NCI-H774 (cell line): ENCODE data around the gene CEP104.

Source experiments
- DNase-seq: peaks from one replicate; lab custom pipeline; 2025; lab: John Stamatoyannopoulos, UW

CEP104 gene

GRCh38 chr1:3778590-3779264 is 78.3 kb downstream of the CEP104 start:
- DNase-seq = no peak

DNA sequence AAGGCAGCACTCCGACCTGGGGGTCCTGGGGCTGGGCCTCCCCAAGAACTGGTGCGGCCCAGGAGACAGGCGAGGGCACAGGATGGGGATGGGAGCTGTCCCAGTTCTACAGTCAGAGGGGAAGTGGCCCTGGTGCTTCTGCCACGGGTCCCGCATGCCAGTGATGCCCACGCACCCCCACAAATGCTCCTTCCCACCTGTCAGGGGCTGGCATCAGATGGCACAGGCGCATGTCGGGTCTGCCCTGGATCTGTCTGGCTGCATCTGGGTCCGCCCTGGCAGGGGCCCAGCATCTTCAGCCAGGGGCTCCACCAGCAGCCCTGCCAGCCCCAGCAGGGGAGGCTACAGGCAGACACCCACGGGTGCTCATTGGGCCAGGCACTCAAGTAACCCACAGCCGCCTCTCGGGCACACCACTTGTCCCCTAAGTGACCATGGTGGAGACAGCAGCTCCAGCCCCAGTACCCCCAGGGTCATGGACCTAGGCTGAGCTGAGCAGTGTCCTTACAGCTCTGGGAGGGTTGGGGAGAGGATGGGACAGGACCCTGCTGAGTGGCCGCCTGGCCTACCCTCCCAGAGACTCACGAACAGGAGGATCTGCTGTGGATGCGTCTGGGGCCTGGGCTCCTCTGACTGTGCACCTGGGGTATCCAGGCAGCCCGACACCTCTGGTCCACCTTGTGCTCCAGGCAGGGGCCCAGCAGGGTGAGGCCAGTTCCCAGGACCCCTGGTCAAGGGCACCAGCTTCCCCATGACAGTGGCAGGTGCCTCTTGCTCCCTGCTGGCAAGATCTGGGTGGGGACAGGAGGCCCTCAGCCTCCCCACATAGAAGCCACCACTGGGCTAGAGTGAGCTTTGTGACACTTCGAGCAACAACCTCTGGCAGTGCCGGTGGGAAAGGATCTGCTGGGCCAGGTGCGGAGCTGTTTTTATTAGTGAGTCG is 79.1 kb downstream of the CEP104 start:
- no peak for DNase-seq

- no peak for DNase-seq
These were observed 79.9 kb downstream of the CEP104 start for GRCh38 chr1:3777078-3777547.

DNA sequence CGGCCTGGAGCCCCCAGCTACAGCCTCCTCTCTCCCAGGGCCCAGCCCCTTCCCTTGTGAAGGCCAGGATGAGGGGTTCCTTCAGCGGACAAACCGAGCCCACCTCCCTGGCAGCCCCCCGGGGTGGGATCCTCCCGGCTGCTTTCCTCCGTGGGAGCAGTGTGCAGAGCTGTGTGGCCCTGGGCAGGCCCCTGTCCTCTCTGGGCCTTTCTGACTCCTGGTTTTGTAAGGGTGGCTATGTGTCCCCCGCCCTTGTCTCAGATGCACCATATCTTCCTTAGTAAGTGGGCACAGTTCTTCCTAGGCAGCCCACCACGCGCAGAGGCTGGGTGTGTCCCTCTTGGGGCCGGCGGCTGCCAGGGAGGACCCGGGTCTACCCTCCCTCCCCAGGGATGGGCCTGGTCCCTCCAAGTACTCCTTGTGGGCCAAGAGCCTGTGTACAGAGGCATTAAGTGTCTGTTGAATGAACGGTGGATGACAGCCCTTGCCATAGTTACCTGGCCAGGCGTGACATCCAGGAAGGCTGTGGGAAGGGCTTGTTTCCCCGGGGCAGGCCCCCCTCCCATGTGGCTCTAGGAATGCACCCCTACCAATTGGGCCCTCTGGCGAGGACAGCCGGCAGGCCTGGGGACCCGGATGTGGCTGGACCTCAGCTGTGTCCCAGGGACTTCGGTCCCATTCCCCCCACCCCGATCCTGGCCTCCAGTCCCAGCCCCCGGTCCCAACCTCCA is 80.6 kb downstream of the CEP104 start:
- no peak for DNase-seq

GRCh38 chr1:3775490-3776230 is 81.4 kb downstream of the CEP104 start:
- DNase-seq = peak; percentile 17

GRCh38 chr1:3774946-3775489 is 82.0 kb downstream of the CEP104 start:
- no peak for DNase-seq

DNA sequence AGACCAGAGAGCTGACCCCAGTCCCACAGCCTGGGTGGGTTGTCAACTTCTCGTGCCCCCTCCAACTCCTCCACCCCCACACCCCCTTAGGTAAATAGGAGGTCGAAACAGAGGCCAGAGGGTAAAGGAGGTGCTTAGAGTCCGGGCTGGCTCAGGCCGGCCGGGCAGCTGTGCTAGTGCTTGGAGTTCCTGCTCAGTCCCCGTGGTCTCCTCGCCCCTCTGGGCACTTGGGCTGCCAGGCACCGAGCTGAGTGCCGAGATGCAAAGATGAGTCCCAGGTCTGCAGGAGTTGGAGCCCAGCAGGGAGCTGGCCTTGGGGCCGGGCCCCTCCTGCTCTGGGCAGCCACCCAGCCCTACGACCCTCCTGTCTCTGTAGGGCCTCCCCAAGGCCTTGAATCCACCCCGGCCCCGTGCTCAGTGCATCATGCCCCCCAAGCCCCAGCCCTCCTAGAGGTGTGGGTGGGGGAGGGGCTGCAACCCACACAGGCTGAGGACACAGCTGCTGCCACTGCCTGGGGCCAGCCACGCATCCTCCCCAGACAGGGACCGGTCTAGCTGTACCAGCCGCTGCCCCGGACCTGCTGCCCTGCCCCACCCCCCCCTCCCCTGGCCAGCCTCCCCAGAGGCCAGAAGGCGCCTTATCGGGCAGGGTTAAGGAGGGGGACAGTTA is 82.6 kb downstream of the CEP104 start:
- DNase-seq = no peak

GRCh38 chr1:3773572-3774275 is 83.3 kb downstream of the CEP104 start:
- no peak for DNase-seq

GRCh38 chr1:3772715-3773571 is 84.1 kb downstream of the CEP104 start, which contains the start of gene SMIM1:
Gene SMIM1, plus strand, starts transcription at chr1:3772749. Its CDS starts 2,625 bp downstream, at chr1:3775374.
- DNase-seq = no peak

DNA sequence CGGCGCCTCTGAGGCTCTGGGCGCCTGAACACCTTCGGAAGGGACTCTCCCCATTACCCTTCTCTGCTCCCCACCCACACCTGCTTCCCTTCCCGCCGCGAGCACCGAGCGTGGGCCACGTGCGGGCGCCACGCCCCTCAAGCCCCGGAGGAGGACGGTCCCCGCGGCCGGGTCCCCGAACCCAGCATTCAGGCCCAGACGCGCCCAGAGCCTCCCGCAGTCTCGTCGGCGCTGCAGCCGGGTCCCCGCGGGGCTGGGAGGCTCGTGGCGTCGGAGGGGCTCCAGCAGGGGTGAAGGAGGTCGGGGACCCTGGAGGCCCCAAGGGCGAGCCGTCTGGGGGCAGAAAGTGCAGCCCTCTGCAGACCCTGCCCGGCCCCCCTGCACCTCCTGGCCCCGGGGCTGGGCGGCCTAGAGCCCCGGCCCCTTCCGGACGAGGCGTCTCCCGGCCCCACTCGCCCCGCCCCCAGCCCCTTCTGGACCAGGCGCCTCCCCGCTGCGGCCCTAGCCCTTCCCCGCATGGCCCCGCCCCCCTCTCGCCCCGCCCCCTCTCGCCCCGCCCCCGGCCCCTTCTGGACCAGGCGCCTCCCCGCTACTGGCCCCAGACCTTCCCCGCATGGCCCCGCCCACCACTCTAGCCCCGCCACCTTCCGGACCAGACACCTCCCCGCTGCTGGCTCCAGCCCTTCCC is 84.8 kb downstream of the CEP104 start:
- peak; percentile 35 for DNase-seq

- DNase-seq = no peak
These were observed 85.6 kb downstream of the CEP104 start for GRCh38 chr1:3771108-3772026.

DNA sequence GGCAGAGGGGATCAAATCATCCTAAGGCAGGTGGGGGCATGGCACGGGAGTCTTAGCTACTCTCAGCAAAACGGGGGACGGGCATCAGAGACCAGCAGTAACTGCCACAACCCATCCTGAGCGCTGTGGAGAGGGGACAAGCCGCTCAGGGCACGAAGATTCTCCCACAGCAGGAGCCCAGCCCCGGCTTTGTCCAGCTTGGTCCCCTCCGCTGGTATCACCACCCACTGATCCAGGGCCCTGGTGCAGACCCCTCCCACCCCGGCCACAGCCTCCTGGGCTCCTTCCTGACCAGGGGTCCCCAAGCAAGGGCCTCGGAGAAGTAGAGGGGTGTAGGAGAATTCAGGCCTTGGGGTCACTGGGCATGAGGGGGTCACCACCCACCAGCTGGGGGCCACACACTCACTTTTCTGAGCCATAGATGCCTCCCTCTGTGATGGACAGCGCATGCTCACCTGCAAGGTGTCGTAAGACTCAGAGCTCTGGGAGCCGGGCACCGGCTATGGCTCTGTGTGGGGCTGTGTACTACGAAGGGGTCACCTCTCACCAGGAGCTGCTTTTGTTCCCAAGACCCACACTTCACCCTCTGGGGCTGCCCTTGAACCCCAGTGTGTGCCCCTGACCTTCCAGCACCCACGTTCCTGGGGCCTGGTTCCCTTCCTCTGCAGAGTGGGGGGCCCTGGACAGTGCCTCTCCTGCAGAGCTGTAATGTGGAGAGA is 86.8 kb downstream of the CEP104 start:
- no peak for DNase-seq

DNA sequence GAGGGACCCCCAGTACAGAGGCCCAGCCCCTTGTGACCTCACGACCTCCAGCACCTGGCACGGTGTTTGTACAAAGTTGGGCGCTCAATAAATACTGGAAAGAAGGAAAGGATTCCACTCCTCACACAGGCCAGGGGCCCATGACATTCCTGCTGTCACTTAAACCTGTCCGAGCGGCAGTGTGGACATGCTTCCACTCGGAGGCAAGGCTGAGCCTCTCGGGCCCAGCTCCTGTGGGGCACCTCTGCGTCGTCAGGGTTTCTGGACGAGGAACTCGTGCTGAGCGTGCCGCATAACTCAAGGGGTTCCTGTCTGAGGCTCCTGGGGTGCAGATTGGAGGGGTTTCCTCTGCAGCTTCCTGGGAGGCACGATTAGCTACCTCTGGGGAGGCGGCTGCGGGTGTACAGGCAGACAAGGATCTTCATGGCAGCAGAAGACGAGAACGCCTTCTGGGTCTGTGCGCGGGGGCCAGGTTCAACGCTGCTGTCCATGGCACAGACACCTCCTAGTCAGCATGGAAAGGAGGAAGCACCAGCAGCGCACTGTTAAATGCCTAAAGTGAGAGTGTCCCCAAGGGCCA is 88.1 kb downstream of the CEP104 start:
- DNase-seq = no peak

DNA sequence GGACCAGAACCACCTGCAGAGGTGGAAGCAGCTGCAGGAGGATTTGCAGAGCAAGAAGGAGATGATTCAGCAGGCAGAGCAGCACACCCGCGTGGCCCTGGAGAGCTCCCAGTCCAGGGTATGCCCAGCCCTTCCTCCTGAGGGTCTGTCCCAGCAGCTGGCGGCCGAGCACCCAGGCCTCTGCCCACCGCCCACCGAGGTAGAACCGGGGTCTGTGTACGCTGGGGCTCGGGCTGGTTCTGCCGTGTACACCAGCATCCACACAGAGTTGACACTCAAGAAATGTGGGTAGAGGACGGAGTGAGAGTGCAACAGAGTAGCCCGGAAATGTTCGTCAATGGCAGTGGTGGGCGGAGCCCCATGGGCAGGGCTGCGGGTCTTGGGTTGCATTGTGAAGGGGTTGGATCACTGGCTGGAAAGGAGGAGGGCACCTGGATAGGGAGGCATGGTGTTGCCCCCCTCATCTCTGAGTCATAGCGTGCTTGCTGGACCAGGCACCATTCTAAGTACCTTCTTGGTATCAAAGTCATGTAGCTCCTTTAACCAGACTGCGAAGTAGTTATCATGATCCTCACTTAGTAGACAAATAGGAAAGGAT is 89.6 kb downstream of the CEP104 start:
- no peak for DNase-seq

- DNase-seq = no peak
These were observed 93.5 kb downstream of the CEP104 start for GRCh38 chr1:3763351-3764125.
